Measurements from ENCODE around the gene ZNF385C.

ZNF385C gene

DNA sequence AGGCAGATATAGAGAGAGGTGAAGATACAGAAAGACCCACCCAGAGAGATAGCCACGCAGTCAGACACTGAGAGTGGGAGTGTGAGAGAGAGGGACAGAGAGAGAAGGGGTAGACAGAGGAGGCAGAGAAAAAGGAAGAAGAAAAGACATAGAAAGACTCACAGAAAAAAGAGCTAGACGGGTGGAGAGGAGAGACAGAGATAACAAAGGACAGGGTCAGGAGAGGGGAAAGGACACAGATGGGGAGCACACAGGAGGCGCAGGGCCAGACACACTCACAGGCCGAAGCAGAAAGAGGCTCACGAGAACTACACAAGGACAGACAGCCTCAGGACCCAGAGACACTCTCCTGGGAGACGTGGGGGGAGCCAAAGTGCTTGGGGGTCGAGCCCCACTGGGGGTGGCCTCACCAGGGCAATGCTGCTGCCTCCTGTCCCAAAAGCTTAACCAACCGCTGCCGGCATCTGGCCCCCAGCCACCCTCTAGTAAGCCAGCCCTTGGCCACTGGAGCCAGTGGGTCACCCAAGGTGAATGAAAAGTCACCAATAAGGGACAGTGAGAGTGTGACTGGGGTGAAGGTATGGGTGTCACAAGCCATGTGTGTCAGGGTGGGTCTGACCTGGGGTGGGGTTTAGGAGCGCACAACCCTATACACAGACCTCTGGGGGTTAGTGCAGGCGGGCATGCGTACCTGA is 3.8 kb downstream of the ZNF385C start:
- no peak overlapping the region for H3K4me3 ChIP-seq (replicated peaks; ENCODE audit: low read depth, low read length)
- DNase-seq (ENCODE audit: extremely low read depth, low read depth): no peak
- TF ChIP-seq, protein P1, sequence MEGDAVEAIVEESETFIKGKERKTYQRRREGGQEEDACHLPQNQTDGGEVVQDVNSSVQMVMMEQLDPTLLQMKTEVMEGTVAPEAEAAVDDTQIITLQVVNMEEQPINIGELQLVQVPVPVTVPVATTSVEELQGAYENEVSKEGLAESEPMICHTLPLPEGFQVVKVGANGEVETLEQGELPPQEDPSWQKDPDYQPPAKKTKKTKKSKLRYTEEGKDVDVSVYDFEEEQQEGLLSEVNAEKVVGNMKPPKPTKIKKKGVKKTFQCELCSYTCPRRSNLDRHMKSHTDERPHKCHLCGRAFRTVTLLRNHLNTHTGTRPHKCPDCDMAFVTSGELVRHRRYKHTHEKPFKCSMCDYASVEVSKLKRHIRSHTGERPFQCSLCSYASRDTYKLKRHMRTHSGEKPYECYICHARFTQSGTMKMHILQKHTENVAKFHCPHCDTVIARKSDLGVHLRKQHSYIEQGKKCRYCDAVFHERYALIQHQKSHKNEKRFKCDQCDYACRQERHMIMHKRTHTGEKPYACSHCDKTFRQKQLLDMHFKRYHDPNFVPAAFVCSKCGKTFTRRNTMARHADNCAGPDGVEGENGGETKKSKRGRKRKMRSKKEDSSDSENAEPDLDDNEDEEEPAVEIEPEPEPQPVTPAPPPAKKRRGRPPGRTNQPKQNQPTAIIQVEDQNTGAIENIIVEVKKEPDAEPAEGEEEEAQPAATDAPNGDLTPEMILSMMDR (IDR thresholded peaks at IDR 0.05; ENCODE audit: low read depth, low read length, missing control alignments): no peak

DNA sequence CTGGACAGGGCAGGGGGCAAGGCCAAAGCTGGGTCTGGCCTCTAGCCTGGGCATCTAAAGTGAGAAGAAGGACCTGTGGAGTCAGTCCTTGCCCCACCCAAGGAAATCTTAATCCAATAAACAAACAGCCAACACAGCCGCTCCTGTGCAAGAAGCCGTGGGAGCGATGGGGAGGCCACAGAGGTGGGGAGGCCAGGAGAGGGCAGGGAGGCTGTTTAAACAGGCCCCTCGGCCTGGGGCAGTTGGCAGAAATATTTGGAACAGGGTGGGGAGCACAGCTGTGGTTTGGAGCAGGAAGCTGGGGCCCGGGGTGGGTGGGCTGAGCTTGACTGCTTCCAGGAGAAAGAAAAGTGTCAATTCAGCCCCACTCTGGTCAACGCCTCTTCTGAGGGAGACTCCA is 5.3 kb downstream of the ZNF385C start:
- no peak overlapping the region for H3K4me3 ChIP-seq (replicated peaks; ENCODE audit: low read depth, low read length)
- TF ChIP-seq, protein P1 (IDR thresholded peaks at IDR 0.05; ENCODE audit: low read depth, low read length, missing control alignments): no peak
- DNase-seq (ENCODE audit: extremely low read depth, low read depth): no peak

DNA sequence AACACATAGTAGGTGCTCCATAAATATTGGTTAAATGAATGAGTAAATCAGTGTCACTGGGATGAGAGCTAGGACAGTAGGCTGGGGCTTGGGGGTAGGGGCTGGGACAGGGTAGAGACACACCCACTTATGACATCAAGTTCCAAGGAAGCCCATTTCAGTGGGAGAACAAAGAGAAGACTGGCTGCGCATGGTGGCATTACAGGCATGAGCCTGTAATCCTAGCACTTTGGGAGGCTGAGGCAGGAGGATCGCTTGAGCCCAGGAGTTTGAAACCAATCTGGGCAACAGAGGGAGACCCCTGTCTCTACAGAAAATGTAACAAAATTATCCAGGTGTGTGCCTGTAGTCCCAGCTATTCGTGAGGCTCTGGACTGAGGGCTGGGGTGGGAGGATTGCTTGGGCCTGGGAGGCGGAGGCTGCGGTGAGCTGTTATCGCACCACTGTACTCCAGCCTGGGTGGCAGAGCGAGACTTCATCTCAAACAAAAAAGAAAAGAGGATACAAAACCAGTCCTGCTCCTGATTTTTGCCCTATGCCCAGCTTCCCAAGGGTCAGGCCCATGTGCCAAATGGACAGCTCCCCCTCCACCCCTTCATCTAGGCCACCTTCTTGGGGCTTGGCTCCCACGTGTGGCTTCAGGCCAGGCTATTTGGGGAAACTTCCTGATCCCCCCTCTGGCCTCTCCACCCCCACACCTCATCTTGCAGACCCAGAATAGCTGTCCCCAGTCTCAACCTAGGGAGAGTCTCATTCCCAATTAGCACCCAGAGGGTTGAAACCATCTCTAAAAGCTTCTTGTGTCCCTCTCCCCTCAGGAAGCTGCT is 7.1 kb downstream of the ZNF385C start:
- no peak for DNase-seq (ENCODE audit: extremely low read depth, low read depth)
- no peak overlapping the region for H3K4me3 ChIP-seq (replicated peaks; ENCODE audit: low read depth, low read length)
- TF ChIP-seq, protein P1 (IDR thresholded peaks at IDR 0.05; ENCODE audit: low read depth, low read length, missing control alignments): no peak

DNA sequence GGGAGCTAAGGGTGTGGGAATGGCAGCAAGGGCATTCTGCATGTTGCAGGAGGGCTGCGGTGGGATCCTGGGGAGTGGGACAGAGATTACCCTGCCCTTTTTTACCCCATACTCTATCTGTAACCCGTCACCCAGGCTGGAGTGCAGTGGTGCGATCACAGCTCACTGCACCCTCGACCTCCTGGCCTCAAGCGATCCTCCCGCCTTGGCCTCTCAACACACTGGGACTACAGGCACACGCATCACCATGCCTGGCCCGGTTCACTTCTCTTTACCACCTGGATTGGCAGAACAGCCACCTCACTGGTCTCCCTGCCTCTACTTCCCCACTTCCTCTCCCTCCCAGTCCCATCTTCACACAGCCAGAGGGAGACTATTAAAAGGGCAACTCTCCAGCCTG is 9.5 kb downstream of the ZNF385C start:
- H3K4me3 ChIP-seq (replicated peaks; ENCODE audit: low read depth, low read length): no peak overlapping the region
- DNase-seq (ENCODE audit: extremely low read depth, low read depth): no peak
- TF ChIP-seq, protein P1 (IDR thresholded peaks at IDR 0.05; ENCODE audit: low read depth, low read length, missing control alignments): no peak

DNA sequence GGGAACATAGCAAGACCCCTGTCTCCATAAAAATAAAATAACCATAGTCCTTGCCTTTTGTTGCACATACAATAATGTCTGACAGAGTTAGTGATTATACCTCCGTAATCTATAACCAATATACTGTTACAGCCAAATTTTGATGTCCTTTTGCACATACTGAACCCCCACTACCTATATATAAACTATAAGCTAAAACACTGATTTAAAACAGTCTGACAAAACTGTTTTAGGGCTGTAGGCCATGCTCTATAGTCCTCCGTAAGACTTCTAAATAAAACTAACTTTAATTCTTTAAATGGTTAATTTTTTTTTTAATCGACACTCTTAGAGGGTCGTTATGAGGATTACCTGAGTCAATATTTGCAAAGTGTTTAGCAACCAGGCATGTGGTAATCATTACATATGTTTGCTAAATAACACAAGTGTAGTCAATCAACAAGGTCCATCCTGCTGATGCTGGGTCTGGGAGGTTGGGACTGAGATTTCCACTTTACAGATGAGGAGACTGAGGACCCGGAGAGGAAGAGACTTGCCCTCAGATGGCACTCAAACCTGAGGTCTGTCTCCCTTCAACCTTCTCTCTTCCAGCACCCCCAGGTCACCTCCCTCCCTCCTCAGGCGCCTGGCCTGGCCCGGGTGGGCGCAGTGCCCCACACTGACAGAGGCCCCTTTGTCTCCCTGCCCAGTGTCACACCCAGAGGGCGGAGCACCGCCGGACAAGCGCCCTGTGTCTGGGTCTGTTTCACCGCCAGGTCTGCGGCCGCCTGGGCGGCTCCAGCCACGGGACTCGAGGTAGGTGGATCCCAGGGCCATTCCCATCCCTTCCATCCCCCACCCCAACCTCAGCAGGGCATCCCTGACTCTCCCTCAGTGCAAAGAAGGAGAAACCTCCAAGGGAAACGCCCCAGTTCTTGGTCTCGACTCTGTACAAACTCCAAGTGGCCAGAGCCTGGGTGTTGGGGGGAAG is 10.3 kb downstream of the ZNF385C start:
- no peak for DNase-seq (ENCODE audit: extremely low read depth, low read depth)
- TF ChIP-seq, protein P1 (IDR thresholded peaks at IDR 0.05; ENCODE audit: low read depth, low read length, missing control alignments): no peak
- no peak overlapping the region for H3K4me3 ChIP-seq (replicated peaks; ENCODE audit: low read depth, low read length)

DNA sequence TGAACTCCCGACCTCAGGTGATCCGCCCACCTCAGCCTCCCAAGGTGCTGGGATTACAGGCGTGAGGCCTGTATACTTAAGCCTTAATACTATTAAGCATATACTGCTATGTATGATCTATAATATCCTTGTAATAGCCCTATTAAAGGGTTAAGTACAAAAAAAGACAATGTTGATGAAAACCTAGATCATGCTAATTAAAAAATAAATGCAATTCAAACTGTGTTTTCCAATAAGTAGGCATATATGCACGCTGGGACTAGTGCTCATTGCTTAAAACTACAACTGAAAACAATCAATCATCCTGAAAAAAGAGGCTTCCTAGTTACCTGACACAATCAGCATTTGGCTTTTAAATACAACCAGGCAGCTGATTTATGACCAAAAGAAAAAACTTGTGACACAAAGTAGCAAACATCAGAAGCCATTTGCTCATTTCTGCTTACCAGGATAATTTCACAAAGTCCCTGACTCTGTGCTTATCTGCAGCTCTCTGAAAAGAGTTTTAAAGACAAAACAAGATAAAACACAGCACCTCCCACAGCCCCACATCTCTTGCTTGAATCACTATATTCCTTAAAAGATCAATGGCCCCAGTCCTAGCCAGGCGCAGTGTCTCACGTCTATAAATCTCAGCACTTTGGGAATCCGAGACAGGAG is 11.1 kb downstream of the ZNF385C start:
- TF ChIP-seq, protein P1 (IDR thresholded peaks at IDR 0.05; ENCODE audit: low read depth, low read length, missing control alignments): no peak
- H3K4me3 ChIP-seq (replicated peaks; ENCODE audit: low read depth, low read length): no peak overlapping the region
- no peak for DNase-seq (ENCODE audit: extremely low read depth, low read depth)
